PC-3 (cell line): ENCODE data around the gene CTRB2. TPM values are rescaled to one million over a fixed set of nuclear protein-coding genes. Genes with fewer than 3 reads are reported as not detected.

Experiments used
- ATAC-seq: fragments of 200-7000 bp; cut with Tn5 transposase; 2 replicates; pipeline ENCODE4 v1.9.1; 2020; ENCODE audit warnings: mild to moderate bottlenecking, moderate library complexity
- BruUV-seq: library from RNA; stranded (reverse); fragments of 400-500 nt; replicated peaks from 2 replicates; lab custom pipeline; 2021; lab: Mats Ljungman, UMichigan
- CTCF ChIA-PET: fragments of 300-600 bp; sonication (Branson Sonifier 250); formaldehyde crosslinking; loops from one replicate; lab custom pipeline; 2022; ENCODE audit warnings: antibody characterized with exemption; lab: Charles Lee
- POLR2A ChIA-PET: fragments of 300-600 bp; sonication (Branson Sonifier 250); formaldehyde crosslinking; loops from one replicate; lab custom pipeline; 2022; ENCODE audit warnings: antibody characterized with exemption; ENCODE audit not compliant: unreplicated experiment; lab: Charles Lee
- DNase-seq: peaks from one replicate; pipeline ENCODE4 v3.0.0-alpha.2; 2015
- H2AFZ ChIP-seq: fragments of 300-600 bp; sonication (generic); 2 replicates; pipeline ENCODE4 v1.6.0; 2016; ENCODE audit warnings: antibody characterized with exemption, low read length
- H3F3A ChIP-seq: fragments of 300-600 bp; sonication (generic); one replicate; pipeline ENCODE4 v1.6.0; 2017; ENCODE audit warnings: antibody characterized with exemption, low read length, control low read depth, mild to moderate bottlenecking; ENCODE audit not compliant: unreplicated experiment
- H3K27ac ChIP-seq: fragments of 300-600 bp; sonication (generic); 2 replicates; pipeline ENCODE4 v1.5.1; 2016; ENCODE audit warnings: mild to moderate bottlenecking, low read length
- H3K27me3 ChIP-seq: fragments of 300-600 bp; sonication (generic); 2 replicates; pipeline ENCODE4 v1.6.1; 2016; ENCODE audit warnings: low read length, mixed read lengths
- H3K36me3 ChIP-seq: fragments of 300-600 bp; sonication (generic); 2 replicates; pipeline ENCODE4 v1.6.1; 2016; ENCODE audit warnings: low read depth, mixed run types, low read length, mixed read lengths
- H3K4me1 ChIP-seq: fragments of 300-600 bp; sonication (generic); 2 replicates; pipeline ENCODE4 v1.5.1; 2016; ENCODE audit warnings: low read length; ENCODE audit not compliant: insufficient read depth
- H3K4me2 ChIP-seq: fragments of 300-600 bp; sonication (generic); 2 replicates; pipeline ENCODE4 v1.6.0; 2016; ENCODE audit warnings: low read length
- H3K4me3 ChIP-seq: fragments of 300-600 bp; sonication (generic); 2 replicates; pipeline ENCODE4 v1.5.1; 2016; ENCODE audit warnings: mild to moderate bottlenecking, low read length, mixed read lengths
- H3K79me2 ChIP-seq: fragments of 300-600 bp; sonication (generic); 2 replicates; pipeline ENCODE4 v1.6.1; 2017; ENCODE audit warnings: low read length, mixed read lengths
- H3K9ac ChIP-seq: fragments of 300-600 bp; sonication (generic); 2 replicates; pipeline ENCODE4 v1.6.0; 2016; ENCODE audit warnings: mild to moderate bottlenecking, low read length
- H3K9me2 ChIP-seq: fragments of 300-600 bp; sonication (generic); replicated peaks from 2 replicates; pipeline ENCODE4 v1.6.1; 2016; ENCODE audit warnings: mixed run types, low read length, mixed read lengths
- H3K9me3 ChIP-seq: fragments of 300-600 bp; sonication (generic); 2 replicates; pipeline ENCODE4 v1.6.1; 2016; ENCODE audit warnings: low read length, mixed read lengths
- H4K20me1 ChIP-seq: fragments of 300-600 bp; sonication (generic); 2 replicates; pipeline ENCODE4 v1.6.1; 2016; ENCODE audit warnings: low read length, mixed read lengths
- EZH2 ChIP-seq: fragments of 300-600 bp; sonication (generic); IDR thresholded peaks from one replicate; pipeline ENCODE4 v1.6.1; 2017; ENCODE audit warnings: antibody characterized with exemption, mild to moderate bottlenecking, low read length; ENCODE audit not compliant: unreplicated experiment
- EZH2phosphoT487 ChIP-seq: fragments of 300-600 bp; sonication (generic); IDR thresholded peaks from 2 replicates; pipeline ENCODE4 v1.6.1; 2018; ENCODE audit warnings: mild to moderate bottlenecking, antibody characterized with exemption, low read length, borderline replicate concordance
- intact Hi-C: fragments of 100-400 bp; cut with micrococcal nuclease; formaldehyde crosslinking; loops from 2 replicates; pipeline ENCODE4 v1.9.0; 2023
- total RNA-seq: library from RNA; depleted of rRNA; stranded (reverse); fragments of >200 nt; gene quantifications from 2 replicates; pipeline ENCODE4 v1.2.3, GENCODE V29; 2014
- TF ChIP-seq, protein P1 (sequence below): fragments of 300-600 bp; sonication (generic); conservative IDR thresholded peaks from 2 replicates; pipeline ENCODE4 v1.5.1; 2017; ENCODE audit warnings: antibody characterized with exemption, low read depth, mild to moderate bottlenecking, low read length

Gene CTRB2
- total RNA-seq, 1 experiment from 2014 or later: not detected

DNA sequence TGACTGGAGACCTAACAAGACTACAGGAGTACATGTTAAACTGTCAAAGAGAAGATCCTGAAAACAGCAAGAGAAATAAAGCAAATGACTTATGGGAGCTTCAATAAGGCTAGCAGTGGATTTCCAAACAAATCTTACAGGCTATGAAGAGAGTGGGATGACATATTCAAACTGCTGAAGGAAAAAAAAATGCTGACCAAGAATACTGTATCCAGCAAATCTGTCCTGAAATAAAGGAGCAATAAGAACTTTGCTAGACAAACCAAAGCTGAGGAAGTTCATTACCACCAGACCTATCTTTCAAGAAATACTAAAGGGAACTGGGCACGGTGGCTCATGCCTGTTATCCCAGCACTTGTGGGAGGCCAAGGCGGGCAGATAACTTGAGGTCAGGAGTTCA lies 30.0 kb downstream of the CTRB2 start:
- H3K27me3 ChIP-seq: no peaks in the 10 kb centered on the region
- DNase-seq (no peak), ATAC-seq (no peak)
- H3F3A ChIP-seq: no peaks in the 10 kb centered on the region
- CTCF ChIA-PET: no interaction called here
- no peak overlapping the region for H2AFZ ChIP-seq
- POLR2A ChIA-PET: no interaction called here
- TF ChIP-seq, protein P1, sequence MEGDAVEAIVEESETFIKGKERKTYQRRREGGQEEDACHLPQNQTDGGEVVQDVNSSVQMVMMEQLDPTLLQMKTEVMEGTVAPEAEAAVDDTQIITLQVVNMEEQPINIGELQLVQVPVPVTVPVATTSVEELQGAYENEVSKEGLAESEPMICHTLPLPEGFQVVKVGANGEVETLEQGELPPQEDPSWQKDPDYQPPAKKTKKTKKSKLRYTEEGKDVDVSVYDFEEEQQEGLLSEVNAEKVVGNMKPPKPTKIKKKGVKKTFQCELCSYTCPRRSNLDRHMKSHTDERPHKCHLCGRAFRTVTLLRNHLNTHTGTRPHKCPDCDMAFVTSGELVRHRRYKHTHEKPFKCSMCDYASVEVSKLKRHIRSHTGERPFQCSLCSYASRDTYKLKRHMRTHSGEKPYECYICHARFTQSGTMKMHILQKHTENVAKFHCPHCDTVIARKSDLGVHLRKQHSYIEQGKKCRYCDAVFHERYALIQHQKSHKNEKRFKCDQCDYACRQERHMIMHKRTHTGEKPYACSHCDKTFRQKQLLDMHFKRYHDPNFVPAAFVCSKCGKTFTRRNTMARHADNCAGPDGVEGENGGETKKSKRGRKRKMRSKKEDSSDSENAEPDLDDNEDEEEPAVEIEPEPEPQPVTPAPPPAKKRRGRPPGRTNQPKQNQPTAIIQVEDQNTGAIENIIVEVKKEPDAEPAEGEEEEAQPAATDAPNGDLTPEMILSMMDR: no peak
- no peak for TF ChIP-seq EZH2phosphoT487
- TF ChIP-seq EZH2: no peak
- H3K9me2 ChIP-seq: no peaks in the 10 kb centered on the region
- no peaks in the 10 kb centered on the region for H4K20me1 ChIP-seq
- no peaks in the 10 kb centered on the region for H3K79me2 ChIP-seq
- no peaks in the 10 kb centered on the region for H3K9me3 ChIP-seq
- no peak overlapping the region for H3K27ac ChIP-seq
- no TSS peak for BruUV-seq
- intact Hi-C loops: no loop called here
- H3K4me3 ChIP-seq: no peak overlapping the region
- H3K36me3 ChIP-seq: peaks cover 1% of the 10 kb centered on the region; the same call in 1 of the 2 replicates
- H3K4me2 ChIP-seq: no peak overlapping the region
- no peaks in the 10 kb centered on the region for H3K4me1 ChIP-seq
- H3K9ac ChIP-seq: no peak overlapping the region

DNA sequence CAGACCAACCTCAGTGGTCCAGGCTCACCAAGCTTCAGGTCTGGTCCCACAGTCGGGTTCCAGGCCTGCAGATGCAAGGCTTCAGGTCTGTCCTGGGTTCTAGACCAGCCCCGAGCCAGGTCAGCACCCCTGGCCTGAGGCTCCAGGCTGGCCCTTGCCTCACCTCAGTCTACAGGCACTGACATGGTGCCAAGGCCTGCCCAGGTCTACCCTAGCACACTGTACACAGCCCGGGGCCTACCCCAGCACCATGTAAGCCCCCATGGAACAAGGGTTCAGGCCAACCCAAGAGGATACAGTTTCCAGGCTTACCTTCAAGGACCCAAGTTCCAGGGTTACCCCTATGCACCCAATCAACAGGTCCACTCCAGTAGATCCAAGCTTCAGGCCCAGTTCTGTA lies 31.9 kb downstream of the CTRB2 start:
- H2AFZ ChIP-seq: no peak overlapping the region
- H3K4me3 ChIP-seq: no peak overlapping the region
- CTCF ChIA-PET: no interaction called here
- no peaks in the 10 kb centered on the region for H3K27me3 ChIP-seq
- H3K9ac ChIP-seq: no peak overlapping the region
- peaks cover 13% of the 10 kb centered on the region; the same call in 1 of the 2 replicates for H3K9me3 ChIP-seq
- no peaks in the 10 kb centered on the region for H3F3A ChIP-seq
- DNase-seq (no peak), ATAC-seq (no peak)
- intact Hi-C loops: no loop called here
- no TSS peak for BruUV-seq
- H3K4me2 ChIP-seq: no peak overlapping the region
- H3K4me1 ChIP-seq: no peaks in the 10 kb centered on the region
- no peaks in the 10 kb centered on the region for H3K9me2 ChIP-seq
- peaks cover 17% of the 10 kb centered on the region for H3K36me3 ChIP-seq
- no peak for TF ChIP-seq EZH2phosphoT487
- TF ChIP-seq EZH2: no peak
- TF ChIP-seq, protein P1: no peak
- no peak overlapping the region for H3K27ac ChIP-seq
- H4K20me1 ChIP-seq: no peaks in the 10 kb centered on the region
- POLR2A ChIA-PET: no interaction called here
- H3K79me2 ChIP-seq: no peaks in the 10 kb centered on the region

DNA sequence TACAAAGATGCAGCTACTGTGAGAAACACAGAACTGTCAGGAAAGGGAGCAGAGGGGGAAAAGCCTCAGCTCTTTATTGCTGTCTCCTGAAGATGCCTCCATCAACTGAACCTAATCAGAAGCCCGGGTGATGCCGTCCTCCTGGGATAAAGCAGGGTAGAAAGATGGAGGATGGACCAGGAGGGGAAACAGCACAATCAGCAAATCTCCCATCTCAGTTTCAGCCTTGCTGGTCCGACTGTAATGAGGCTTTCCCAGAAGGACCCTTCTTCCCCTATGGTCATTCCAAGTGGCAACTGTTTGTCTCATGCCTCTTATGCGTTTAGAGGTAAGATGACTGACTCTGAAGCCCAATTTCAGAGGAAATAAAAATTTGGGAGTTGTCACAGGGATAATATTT lies 34.4 kb downstream of the CTRB2 start:
- no peaks in the 10 kb centered on the region for H3K9me2 ChIP-seq
- no peak overlapping the region for H3K9ac ChIP-seq
- H3K27me3 ChIP-seq: no peaks in the 10 kb centered on the region
- no TSS peak for BruUV-seq
- CTCF ChIA-PET: no interaction called here
- H3K9me3 ChIP-seq: peaks cover 32% of the 10 kb centered on the region
- H3K36me3 ChIP-seq: peaks cover 41% of the 10 kb centered on the region
- DNase-seq (no peak), ATAC-seq (no peak)
- no peaks in the 10 kb centered on the region for H3K79me2 ChIP-seq
- POLR2A ChIA-PET: no interaction called here
- no peaks in the 10 kb centered on the region for H4K20me1 ChIP-seq
- no peaks in the 10 kb centered on the region for H3F3A ChIP-seq
- no peak overlapping the region for H2AFZ ChIP-seq
- intact Hi-C loops: no loop called here
- H3K27ac ChIP-seq: no peak overlapping the region
- no peak overlapping the region for H3K4me3 ChIP-seq
- TF ChIP-seq EZH2: no peak
- no peak overlapping the region for H3K4me2 ChIP-seq
- no peaks in the 10 kb centered on the region for H3K4me1 ChIP-seq
